RWPE2 (cell line): ENCODE measurements around the gene NKX2-3.

ENCODE experiments used
- ATAC-seq: fragments of 200-7000 bp; cut with Tn5 transposase; 3 replicates; pipeline ENCODE4 v1.9.1; 2021; ENCODE audit warnings: low read depth
- DNase-seq: peaks from one replicate; pipeline ENCODE4 v3.0.0-alpha.2; 2020; ENCODE audit warnings: low spot score
- H3K27ac ChIP-seq: fragments of 450-650 bp; 2 replicates; pipeline ENCODE4 v1.5.1; 2017; ENCODE audit warnings: mild to moderate bottlenecking; ENCODE audit not compliant: poor library complexity, severe bottlenecking
- H3K27me3 ChIP-seq: fragments of 250-450 bp; sonication (Bioruptor Pico); 2 replicates; pipeline ENCODE4 v1.5.1; 2021; ENCODE audit warnings: mild to moderate bottlenecking, moderate library complexity; ENCODE audit not compliant: insufficient read depth, poor library complexity, severe bottlenecking
- H3K36me3 ChIP-seq: fragments of 250-450 bp; sonication (Bioruptor Pico); 2 replicates; pipeline ENCODE4 v1.5.1; 2020; ENCODE audit warnings: low read depth, mild to moderate bottlenecking, moderate library complexity
- H3K4me1 ChIP-seq: fragments of 250-450 bp; sonication (Bioruptor Pico); 2 replicates; pipeline ENCODE4 v1.5.1; 2021; ENCODE audit warnings: mild to moderate bottlenecking, moderate library complexity; ENCODE audit not compliant: insufficient read depth, poor library complexity, severe bottlenecking
- H3K4me3 ChIP-seq: fragments of 250-450 bp; sonication (Bioruptor Pico); 2 replicates; pipeline ENCODE4 v1.5.1; 2021; ENCODE audit warnings: mild to moderate bottlenecking, moderate library complexity; ENCODE audit not compliant: severe bottlenecking
- H3K9me3 ChIP-seq: fragments of 250-450 bp; sonication (Bioruptor Pico); 2 replicates; pipeline ENCODE4 v1.5.1; 2021; ENCODE audit warnings: mild to moderate bottlenecking, moderate library complexity; ENCODE audit not compliant: severe bottlenecking
- TF ChIP-seq, protein P1 (sequence below): fragments of 450-650 bp; IDR thresholded peaks from one replicate; pipeline ENCODE4 v1.5.1; 2017; ENCODE audit warnings: mild to moderate bottlenecking, moderate library complexity; ENCODE audit not compliant: poor library complexity, severe bottlenecking

The NKX2-3 gene

DNA sequence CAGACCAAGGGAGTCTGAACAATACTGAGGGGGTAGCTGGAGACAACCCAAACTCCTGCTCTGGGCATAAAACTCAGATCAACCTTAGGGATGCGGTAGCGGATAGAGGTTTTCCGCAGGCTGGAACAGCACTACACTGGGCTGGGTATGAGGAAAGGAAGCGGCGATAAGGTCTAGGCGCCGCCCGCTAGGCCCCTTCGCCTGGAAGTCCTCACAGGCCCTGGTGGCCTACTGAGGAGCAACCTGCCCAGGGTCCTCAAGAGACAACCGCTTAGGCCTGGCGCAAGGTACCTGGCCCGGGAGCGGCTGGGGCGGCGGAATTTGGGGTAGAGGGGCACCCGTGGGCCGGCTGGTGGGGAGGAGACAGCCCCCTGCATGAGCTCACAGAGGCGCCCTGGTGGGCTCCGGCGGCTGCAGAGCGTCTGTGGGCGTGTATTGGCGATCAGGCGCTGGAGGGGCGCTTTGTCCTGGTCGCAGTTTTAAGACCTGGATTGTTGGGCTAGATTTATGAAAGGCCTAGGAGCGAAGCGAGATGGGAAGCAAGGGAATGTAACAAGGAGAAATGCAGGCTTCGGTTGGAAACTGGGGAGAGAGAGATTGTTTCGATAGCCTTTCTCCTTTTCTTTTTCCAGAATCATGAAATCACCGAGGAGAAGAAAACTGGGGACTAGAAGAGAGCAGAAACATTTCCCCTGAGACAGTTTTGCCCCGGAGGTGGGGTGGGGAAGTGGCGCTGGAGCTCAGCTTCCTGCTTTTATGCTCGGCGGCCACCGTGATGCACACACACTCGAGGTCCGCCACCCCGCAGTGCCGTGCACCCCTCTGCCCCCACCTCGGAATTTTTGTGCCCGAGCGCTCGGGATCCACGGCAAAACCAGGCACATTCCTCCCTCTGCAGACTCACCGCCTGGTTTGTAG, 2.4 kb upstream of the NKX2-3 start:
- H3K27ac ChIP-seq, result no peak overlapping the region
- no peaks in the 10 kb centered on the region for H3K9me3 ChIP-seq
- no peak overlapping the region for H3K4me3 ChIP-seq
- DNase-seq (no peak), ATAC-seq (no peak)
- TF ChIP-seq, protein P1, sequence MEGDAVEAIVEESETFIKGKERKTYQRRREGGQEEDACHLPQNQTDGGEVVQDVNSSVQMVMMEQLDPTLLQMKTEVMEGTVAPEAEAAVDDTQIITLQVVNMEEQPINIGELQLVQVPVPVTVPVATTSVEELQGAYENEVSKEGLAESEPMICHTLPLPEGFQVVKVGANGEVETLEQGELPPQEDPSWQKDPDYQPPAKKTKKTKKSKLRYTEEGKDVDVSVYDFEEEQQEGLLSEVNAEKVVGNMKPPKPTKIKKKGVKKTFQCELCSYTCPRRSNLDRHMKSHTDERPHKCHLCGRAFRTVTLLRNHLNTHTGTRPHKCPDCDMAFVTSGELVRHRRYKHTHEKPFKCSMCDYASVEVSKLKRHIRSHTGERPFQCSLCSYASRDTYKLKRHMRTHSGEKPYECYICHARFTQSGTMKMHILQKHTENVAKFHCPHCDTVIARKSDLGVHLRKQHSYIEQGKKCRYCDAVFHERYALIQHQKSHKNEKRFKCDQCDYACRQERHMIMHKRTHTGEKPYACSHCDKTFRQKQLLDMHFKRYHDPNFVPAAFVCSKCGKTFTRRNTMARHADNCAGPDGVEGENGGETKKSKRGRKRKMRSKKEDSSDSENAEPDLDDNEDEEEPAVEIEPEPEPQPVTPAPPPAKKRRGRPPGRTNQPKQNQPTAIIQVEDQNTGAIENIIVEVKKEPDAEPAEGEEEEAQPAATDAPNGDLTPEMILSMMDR, result no peak
- peaks cover 96% of the 10 kb centered on the region for H3K27me3 ChIP-seq
- no peaks in the 10 kb centered on the region for H3K36me3 ChIP-seq
- H3K4me1 ChIP-seq, result no peaks in the 10 kb centered on the region

GRCh38 chr10:99531026-99531695, 1.6 kb upstream of the NKX2-3 start:
- H3K4me3 ChIP-seq, result no peak overlapping the region
- peaks cover 98% of the 10 kb centered on the region for H3K27me3 ChIP-seq
- no peaks in the 10 kb centered on the region for H3K4me1 ChIP-seq
- H3K9me3 ChIP-seq, result no peaks in the 10 kb centered on the region
- TF ChIP-seq, protein P1, result no peak
- H3K27ac ChIP-seq, result no peak overlapping the region
- DNase-seq (peak; percentile 38), ATAC-seq (no peak)
- no peaks in the 10 kb centered on the region for H3K36me3 ChIP-seq

DNA sequence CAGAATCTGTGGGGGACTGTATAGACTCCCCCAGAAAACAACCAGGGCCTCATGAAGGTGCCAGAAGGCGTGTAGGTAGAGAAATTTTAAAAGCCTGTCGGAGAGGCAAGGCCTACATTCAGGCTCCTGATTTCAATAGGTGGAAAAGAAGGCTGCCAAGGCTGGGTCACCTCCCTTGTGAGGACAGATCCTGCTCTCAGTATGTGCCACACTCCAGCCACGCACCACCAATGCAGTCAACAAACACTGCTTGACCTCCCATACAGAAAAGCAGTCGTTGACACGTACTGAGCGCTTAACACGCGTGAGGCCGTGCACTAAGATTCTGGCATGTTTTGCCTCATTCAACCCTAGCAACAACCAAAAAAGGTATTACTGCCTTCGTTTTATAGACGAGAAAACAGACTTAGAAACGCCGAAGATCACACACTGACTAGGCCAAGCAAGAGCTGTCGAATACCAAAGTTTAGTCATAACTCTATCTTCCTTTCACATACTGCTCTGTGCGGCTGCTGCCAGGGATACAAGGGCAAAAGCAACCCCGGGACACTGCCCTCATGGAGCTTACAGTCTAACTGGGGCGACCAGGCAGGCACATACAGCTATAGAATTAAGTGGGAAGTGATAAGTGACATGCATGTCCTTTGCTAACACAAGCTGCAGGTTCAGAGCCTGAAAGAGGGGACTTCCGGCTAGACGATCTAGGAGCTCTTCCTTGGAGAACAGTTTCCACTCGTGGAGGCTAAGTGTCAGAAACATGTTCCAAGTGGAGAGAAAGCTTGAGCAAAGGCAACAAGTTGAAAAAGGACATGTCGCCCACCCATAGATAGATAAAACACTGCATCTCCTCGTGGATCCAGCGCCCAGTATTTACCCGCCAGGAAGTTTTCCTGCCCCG, 797 bp upstream of the NKX2-3 start:
- H3K9me3 ChIP-seq, result no peaks in the 10 kb centered on the region
- ATAC-seq (no peak), DNase-seq (no peak)
- no peak overlapping the region for H3K27ac ChIP-seq
- TF ChIP-seq, protein P1, result no peak
- no peak overlapping the region for H3K4me3 ChIP-seq
- H3K4me1 ChIP-seq, result no peaks in the 10 kb centered on the region
- no peaks in the 10 kb centered on the region for H3K36me3 ChIP-seq
- H3K27me3 ChIP-seq, result peaks cover 98% of the 10 kb centered on the region

DNA sequence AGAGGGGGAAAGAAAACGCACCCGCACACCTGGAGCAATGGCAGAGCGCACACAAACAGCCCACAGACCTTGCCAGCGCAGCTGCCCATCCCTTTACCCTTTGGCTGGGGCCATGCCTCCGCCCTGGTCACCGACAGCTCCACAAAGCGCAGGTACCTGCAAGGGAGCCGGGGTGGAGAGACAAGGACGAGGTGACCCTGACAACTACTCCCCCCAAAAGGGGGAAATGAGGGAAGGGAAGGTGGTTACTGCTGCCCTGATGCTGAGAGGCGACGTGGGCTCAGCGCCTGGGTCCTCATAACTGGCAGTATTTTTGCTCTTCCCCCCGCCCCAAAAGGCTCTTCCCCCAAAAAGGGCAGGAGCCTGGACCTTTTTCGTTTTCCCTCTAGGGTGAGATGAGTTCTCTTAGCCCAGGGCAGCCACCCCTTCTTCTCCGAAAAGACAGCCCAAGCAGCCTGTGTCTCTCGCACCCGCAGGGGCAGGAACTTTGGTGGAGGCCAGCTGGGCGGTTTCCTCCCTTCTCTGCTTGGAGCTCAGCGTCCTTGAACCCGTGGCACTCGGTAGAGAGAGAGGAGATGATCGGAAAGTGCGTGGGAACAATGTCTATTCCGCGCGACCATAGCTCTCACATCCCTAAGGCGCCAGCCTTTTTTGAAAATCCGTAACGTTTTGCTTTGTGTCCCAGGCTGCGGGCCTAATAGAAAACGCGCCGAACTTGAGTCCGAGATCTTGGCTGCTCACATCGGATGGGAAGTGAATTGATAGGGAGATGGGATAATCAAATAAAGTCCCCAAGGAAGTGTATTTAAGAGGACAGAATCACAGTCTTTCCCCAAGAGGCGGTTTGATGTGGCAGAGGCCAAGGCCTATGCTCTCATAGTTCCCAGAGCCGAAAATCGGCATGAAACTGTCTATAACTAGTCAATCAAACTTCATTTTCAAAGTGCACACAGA, 1.0 kb downstream of the NKX2-3 start:
- no peak overlapping the region for H3K4me3 ChIP-seq
- H3K9me3 ChIP-seq, result no peaks in the 10 kb centered on the region
- ATAC-seq (no peak), DNase-seq (no peak)
- H3K27ac ChIP-seq, result no peak overlapping the region
- TF ChIP-seq, protein P1, result no peak
- H3K27me3 ChIP-seq, result peaks cover 96% of the 10 kb centered on the region
- H3K4me1 ChIP-seq, result no peaks in the 10 kb centered on the region
- no peaks in the 10 kb centered on the region for H3K36me3 ChIP-seq
